NCI-H2196 treated with DMSO at 0.1 percent for 48 hours (cell line): ENCODE data around the gene METAP1D.
"Not testable (repeated sequence)": the region's sequence is repeated elsewhere in the genome, so short reads cannot be mapped to it uniquely, and the experiment has no call there.

Experiments used
- DNase-seq: peaks from one replicate; lab custom pipeline; 2025; ENCODE audit not compliant: unreplicated experiment; lab: John Stamatoyannopoulos, UW

METAP1D gene

GRCh38 chr2:172100935-172101820, 101.4 kb downstream of the METAP1D start:
- DNase-seq = no peak

- DNase-seq = no peak
These were observed 102.2 kb downstream of the METAP1D start for GRCh38 chr2:172101821-172102390.

DNA sequence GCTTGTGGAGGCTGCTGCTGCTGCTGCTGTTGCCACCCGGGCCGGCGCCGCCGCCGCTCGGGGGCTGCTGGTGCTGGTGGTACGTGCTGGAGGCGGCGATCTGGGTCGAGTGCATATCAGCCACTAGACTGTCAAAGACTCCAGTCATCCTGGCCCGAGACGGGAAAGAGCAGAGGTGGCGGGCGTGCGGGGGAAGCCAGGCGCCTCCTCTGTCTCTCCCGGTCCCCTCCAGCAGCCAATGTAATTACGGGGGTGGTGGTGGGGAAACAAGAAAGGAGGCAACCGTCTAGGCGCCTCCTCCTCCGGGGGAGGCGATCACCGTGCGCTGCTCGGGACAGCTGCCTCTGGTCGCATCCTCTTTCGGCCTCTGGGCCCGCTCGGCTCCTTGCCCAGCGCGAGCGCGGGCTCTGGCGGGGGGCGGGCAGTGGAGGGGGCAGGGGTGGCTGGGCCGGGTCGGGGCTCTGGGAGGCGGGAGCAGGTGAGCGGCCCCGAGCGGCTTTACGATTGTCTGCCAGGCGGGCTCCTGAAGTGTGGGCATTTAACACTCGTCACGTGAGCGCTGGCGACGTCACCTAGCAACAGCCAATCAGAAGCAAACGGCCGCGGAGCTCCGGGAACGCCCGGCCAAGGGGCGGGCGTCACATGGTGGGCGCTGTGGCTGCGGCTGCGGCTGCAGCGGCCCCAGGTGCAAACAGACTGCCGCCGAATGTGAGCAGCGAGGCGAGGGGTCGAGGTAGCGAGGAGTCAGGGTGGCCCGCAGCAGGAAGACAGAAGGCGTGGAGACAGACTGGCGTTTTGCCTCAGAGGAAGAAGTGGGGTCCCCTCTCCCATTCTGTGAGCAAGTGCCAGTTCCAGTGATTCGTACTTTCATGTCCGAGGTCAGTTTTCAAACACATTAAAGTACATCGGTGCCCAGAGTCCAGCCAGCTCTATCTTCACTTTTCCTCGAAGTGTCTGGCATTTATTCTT, 102.9 kb downstream of the METAP1D start, which contains the start of gene DLX2:
TSS of gene DLX2 (minus strand) at position 510 of the 969 bp plus-strand sequence. CDS start at position 148, 362 bp downstream.
- peak; percentile 91 for DNase-seq

DNA sequence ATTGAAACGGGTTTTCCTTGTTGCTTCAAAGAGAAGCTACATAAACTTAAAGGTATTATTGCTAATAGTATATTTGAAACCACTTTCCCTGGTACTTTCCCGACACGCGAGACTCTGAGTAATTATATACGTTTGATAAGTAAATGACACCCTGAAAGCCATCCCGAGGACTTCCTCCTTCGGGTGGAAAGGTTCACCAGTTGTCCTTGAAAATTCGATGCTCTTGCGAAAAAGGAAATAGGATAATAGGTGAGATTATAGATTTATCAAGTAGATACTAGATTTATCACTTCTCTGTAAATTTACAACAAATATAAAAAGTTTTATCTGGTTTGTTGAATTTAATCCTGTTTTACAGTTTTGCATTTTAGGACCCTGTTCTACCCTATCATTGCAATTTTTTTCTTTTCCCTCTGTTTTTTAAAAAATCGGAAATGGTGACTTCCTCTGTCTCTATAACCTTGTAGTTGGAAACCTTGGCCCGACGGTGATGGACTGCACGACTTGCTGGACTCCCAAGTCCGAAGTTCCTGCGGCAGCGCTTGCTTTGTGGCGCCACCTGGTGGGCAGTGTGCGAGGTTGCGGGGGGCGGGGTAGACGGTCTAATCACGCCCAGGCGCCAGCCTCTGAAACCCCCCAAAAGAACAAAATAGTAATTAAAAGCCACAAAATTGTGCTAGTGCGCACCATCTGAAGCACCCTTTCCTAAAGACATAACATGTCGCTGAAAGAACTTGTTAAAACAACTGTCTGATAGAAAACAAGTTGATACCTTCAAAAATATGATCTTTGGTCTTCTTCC, 103.9 kb downstream of the METAP1D start:
- DNase-seq = peak; percentile 75

DNA sequence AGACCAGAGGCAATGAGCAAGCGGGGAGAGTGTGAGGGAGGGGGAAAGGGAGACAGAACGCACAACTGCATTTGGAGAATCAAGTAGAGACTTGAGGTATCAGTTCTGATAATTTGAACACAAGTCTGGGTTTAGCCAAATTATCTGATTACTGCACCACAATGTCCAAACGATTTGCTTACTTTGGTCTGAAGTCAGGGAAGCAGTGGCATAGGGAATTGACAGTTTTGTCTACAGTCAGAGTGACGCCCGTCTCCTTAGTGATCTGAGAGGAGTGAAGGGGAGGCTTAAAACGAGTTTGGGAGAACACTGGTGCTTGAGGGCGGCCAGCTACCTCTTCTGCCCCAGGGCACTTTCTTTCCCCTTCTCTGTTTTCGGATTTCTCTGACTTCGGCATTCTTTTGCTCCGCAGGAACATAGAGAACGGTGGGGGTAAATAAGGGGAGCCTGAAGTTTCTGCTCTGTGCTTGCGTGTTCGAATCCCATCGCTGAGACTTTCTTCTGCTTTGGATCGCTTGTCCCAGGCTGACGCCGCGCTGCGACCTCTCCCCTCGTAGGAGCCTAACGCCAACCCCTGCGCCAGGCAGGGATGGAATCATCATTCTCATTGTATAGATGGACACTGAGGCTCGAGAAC, 105.8 kb downstream of the METAP1D start:
- no peak for DNase-seq

DNA sequence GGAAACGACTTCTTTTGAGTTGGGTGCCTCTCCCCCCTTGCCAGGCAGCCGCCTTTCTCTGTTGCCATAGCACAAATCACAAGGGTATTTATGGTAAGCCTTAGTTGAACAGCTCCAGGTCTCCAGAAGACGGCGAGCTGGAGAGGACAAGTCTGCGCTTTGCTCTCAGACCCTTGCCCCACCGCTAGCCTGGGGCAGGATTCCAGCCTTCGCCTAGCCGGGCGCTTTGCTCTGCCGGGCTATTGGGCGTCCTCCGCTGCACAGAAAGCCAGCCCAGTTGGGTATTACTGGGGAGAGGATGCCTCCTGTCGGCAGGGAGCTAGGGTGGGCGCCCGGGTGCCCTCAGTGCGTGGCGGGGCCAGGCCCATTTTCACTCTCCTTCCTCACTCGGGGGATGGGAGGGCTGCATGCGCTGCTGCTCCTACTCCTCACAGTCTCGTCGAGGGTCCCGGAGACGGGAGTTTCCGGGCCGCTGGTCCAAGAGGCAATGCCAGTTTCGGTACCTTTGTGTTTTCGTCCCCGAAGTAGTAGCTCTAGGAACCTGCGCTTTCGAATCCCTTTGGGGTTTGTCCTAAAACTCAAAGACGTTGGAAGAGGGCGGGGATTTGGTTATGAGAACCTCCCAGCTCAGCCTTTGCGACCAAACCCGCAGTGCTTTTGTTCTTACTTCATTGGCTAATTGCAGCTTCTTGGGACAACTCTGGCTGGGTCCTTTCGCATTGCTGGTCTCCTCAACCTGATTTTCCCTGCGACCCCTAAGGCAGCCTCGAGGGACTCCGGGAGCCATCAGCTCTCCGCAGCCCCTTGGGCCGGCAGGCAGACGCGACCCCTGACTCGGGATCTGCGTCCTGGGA, 106.6 kb downstream of the METAP1D start:
- no peak for DNase-seq

DNA sequence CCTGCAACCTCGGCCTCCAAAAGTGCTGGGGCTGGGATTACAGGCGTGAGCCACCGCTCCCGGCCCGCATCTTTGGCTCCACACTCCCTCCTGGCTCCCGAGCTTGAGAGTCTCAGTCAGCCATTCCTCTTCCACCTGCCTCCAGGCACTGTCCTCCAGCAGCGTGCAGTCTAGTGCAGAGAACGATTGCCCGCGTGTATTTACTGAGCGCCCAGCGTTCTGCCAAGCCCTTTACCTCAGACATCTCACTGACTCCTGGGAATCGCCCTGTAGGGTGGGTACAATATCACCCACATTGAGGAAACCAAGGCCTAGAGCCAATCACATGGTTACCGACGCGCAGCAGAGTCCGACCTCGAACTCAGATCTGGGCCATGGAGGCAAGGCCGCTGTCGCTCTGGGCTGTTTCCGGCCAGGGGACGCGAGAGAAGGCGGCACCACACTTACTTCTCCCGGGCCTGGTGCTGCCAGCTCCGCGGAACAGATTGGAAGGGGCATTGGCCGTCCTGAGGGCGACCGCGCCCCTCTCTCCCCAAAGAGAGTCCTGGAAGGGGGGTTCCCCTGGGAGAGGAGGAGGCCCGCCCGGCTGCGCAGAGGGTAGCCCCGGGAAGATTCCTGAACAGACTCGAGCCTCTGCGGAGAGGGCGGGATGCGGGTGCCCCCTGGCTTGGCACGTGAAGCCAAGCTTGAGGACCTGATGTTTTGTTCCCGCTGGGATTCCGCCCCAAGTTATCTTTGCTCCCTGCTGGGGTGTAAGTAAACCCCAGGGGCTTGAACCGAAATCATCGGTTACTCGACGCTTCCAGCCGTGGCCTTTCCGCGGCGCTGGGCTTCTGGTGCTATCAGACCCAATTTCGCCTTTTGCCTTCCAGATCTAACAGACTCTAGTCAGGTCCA, 108.2 kb downstream of the METAP1D start:
- no peak for DNase-seq

DNA sequence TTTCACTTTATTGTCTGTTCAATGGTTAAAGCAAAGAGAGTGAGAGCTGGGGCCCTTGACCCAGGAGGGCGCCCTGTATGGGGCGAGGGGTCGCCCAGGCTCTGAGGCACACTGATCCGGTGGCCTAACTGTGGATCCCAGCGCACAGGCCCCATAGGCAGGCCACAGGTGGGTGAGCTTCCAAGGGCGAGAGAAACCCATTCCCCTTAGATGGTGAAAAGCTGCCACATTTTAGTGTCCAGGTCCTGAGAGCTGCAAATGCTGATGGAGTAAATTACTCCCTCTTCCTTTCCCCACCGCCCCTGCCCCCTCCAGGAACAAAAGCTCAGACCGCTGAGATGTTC, 108.8 kb downstream of the METAP1D start:
- DNase-seq = no peak

DNA sequence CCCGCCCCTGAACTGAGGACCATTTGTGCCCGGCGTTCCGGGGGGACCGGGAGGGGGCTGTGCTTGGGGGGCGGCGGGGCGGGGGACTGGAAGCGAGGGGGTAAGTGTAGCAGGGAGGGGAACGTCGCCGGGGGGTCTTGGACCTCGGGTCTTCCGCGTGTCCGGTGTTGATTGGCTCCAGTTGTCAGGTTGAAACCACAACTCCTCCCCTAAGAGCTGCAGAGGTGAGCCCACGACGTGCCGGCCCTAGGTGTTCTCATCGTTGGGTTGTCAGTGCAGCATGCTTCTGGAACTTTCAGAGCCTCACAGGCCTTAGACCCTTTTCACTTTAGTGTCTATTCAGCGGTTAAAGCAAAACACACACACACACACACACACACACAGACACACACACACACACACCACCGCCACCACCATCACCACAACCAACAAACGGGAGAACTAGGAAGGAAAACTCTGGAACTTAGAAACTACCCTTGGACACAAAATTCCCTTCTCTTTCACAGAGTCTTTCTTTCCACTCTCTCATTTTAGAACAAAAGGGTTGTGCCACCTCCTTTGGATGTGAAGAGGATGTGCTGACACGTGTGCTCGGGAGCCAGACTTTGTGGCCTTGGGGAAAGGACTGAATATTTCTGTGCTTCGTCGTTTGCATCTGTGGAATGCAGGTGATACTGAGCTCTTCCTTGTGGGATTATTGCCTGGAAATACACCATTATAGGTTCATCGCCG, 109.7 kb downstream of the METAP1D start:
- no peak for DNase-seq

DNA sequence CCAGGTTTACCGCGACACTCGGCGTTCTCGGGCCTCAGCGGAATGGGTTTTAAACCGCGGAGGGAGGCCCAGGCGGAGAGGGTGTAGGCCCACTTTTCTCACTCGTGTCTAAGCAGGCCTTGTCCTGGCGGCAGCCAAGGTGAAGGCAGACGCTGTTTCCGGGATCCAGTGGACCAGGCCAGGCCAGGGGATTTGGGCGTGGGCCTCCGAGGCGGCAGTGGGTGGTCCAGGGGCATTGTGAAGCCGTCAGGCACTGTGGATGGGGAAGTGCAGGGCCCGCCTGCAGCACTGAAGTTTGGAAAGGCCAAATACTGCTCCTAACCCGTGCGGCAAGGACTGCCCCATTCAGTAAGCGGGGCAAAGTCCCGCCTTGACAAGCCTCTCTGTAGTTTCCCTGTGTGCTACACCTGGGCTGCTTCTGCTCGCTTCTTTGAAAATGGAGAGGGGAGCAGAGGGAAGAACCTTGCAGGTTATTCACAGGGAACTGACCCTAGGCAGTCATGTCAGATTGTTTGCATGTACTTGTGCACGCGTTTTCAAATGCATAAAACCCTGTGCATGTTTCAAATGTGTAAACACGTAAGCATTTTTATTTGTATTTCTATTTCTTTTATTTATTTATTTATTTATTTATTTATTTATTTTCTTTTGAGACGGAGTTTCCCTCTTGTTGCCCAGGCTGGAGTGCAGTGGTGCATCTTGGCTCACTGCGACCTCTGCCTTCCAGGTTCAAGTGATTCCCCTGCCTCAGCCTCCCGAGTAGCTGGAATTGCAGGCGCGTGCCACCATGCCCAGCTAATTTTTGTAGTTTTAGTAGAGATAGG, 110.4 kb downstream of the METAP1D start:
- no peak for DNase-seq

DNA sequence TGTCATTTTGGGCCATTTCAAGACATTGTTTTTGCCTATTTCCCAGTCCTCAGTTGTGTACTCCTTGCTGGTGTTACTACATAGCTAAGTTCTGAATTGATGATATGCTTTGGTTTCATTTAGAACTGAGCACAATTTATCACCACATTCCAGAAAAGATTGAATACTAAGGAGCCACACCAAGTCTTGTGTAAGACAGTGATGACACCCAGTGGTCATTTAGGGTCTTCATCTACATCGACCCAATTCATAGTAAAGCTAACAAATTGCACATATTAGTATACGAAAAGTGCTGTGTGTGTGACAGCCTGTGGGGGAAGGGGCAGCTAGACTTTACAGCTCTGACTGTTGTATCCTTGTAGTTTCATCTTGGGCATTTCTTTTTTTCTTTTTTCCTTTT, 113.9 kb downstream of the METAP1D start:
- DNase-seq = no peak

DNA sequence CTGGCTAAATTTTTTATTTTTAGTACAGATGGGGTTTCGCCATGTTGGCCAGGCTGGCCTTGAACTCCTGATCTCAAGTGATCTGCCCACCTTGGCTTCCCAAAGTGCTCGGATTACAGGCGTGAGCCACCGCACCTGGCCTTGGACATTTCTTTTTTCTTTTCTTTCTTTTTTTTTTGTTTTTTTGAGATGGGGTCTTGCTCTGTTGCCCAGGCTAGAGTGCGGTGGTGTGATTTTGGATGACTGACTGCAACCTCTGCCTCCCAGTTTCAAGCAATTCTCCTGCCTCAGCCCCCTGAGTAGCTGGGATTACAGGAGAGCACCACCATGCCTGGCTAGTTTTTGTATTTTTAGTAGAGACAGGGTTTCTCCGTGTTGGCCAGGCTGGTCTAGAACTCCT, 114.4 kb downstream of the METAP1D start:
- not testable (repeated sequence) for DNase-seq

GRCh38 chr2:172114579-172114978, 114.8 kb downstream of the METAP1D start:
- no peak for DNase-seq

DNA sequence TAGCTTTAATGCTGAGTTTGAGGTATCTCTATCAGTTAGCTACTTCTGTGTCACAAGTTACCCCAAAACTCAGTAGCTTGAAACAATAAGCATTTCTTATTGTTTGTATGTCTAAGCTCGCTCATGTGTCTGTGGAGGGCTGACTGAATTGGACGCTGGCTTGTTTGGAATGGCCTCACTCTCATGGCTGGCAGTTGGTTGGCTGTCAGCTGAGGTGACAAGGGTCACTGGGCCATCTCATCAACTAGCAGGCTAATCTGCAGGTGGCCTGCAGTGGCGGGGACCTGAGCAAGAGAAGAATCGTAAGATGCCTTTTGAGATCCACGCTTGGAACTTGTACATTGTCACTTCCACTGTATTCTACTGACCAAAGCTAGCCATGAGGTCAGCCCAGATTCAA, 116.4 kb downstream of the METAP1D start:
- no peak for DNase-seq

DNA sequence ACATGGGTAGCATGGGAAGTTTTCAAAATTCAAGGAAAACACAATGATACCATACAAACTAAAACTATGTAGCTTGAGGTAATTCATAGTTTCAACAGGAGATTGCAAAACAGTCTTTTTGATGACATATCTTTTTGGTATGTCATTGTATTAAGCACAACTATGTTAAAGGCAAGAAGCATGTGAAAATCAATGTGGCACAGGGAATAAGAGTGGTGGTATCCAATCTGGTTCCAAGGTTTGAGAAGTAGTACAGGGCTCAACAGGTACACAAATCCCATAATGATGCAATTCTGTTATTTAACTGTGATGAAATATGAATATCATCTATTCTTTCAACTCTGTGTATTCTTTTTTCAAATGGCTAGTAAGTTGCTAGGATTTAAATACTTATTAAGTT, 119.3 kb downstream of the METAP1D start:
- no peak for DNase-seq

DNA sequence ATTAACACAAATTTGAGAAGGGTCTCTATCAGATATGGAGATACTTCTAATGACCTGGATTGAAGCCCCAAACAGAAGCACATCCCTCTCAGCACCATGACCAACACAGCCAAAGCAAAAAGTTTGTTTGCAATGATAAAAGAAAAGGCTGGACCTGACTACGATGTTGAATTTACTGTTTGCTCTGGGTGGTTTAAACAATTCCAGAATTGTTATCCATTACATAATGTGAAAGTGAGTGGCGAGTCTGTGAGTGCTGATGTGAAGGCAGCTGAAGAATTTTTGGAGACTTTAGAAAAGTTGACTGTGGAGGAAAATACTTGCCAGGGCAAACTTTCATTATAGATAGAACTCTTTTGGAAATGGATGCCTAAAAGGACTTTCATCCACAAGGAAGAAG, 120.4 kb downstream of the METAP1D start:
- DNase-seq = no peak

GRCh38 chr2:172128484-172128883, 128.7 kb downstream of the METAP1D start:
- DNase-seq = no peak
